PC-9 (cell line): ENCODE data around the gene MAN2A1. TPM values are rescaled to one million over a fixed set of nuclear protein-coding genes. Genes with fewer than 3 reads are reported as not detected.

Experiments used
- BruUV-seq: library from RNA; stranded (reverse); fragments of 400-500 nt; replicated peaks from 2 replicates; lab custom pipeline; 2021; lab: Mats Ljungman, UMichigan
- CTCF ChIA-PET: fragments of 300-600 bp; sonication (Branson Sonifier 250); formaldehyde crosslinking; loops from one replicate; lab custom pipeline; 2022; ENCODE audit warnings: antibody characterized with exemption; lab: Charles Lee
- POLR2A ChIA-PET: fragments of 300-600 bp; sonication (Branson Sonifier 250); formaldehyde crosslinking; loops from one replicate; lab custom pipeline; 2022; ENCODE audit warnings: antibody characterized with exemption; ENCODE audit not compliant: unreplicated experiment; lab: Charles Lee
- DNase-seq, 2 experiments: peaks; one replicate each; pipeline versions ENCODE4 v3.0.0 to v3.0.0-alpha.2; 2015 to 2022; ENCODE audit warnings: mixed read lengths in 1 of 2
- H2AFZ ChIP-seq: fragments of 200-600 bp; sonication (generic); 2 replicates; pipeline ENCODE4 v1.8.1; 2017; ENCODE audit warnings: antibody characterized with exemption
- H3F3A ChIP-seq: fragments of 200-600 bp; sonication (generic); 2 replicates; pipeline ENCODE4 v1.8.1; 2017; ENCODE audit warnings: antibody characterized with exemption, mild to moderate bottlenecking, low read depth; ENCODE audit not compliant: insufficient read depth
- H3K27ac ChIP-seq: fragments of 200-600 bp; sonication (generic); 2 replicates; pipeline ENCODE4 v1.6.1; 2016; ENCODE audit warnings: mixed run types
- H3K27me3 ChIP-seq: fragments of 200-600 bp; sonication (generic); 2 replicates; pipeline ENCODE4 v1.6.1; 2016; ENCODE audit warnings: low read depth, mixed run types; ENCODE audit not compliant: insufficient read depth
- H3K36me3 ChIP-seq: fragments of 200-600 bp; sonication (generic); 2 replicates; pipeline ENCODE4 v1.6.1; 2016; ENCODE audit warnings: low read depth, mixed run types
- H3K4me1 ChIP-seq: fragments of 200-600 bp; sonication (generic); replicated peaks from 2 replicates; pipeline ENCODE4 v1.6.1; 2016; ENCODE audit warnings: mixed run types; ENCODE audit not compliant: insufficient read depth
- H3K4me2 ChIP-seq: fragments of 200-600 bp; sonication (generic); 2 replicates; pipeline ENCODE4 v1.6.1; 2017; ENCODE audit warnings: mixed run types
- H3K4me3 ChIP-seq: fragments of 200-600 bp; sonication (generic); 2 replicates; pipeline ENCODE4 v1.6.1; 2016; ENCODE audit warnings: mixed run types
- H3K79me2 ChIP-seq: fragments of 200-600 bp; sonication (generic); 2 replicates; pipeline ENCODE4 v1.6.1; 2017; ENCODE audit warnings: low read depth, mixed run types
- H3K9me2 ChIP-seq: fragments of 200-600 bp; sonication (generic); 2 replicates; pipeline ENCODE4 v1.8.1; 2017; ENCODE audit warnings: mild to moderate bottlenecking; ENCODE audit not compliant: insufficient read depth
- H3K9me3 ChIP-seq: fragments of 200-600 bp; sonication (generic); 2 replicates; pipeline ENCODE4 v1.8.1; 2016; ENCODE audit warnings: low read depth; ENCODE audit not compliant: insufficient read depth
- H4K20me1 ChIP-seq: fragments of 200-600 bp; sonication (generic); 2 replicates; pipeline ENCODE4 v1.8.1; 2017; ENCODE audit not compliant: insufficient read depth
- CTCF ChIP-seq: fragments of 200-600 bp; sonication (generic); conservative IDR thresholded peaks from 2 replicates; pipeline ENCODE4 v1.6.1; 2017; ENCODE audit warnings: mixed run types, antibody characterized with exemption, mild to moderate bottlenecking, moderate library complexity
- EZH2 ChIP-seq: fragments of 200-600 bp; sonication (generic); IDR thresholded peaks from 2 replicates; pipeline ENCODE4 v1.8.0; 2017; ENCODE audit warnings: antibody characterized with exemption, low read depth
- intact Hi-C: fragments of 100-400 bp; cut with micrococcal nuclease; formaldehyde crosslinking; loops from one replicate; pipeline ENCODE4 v1.10.0; 2022; ENCODE audit not compliant: unreplicated experiment
- total RNA-seq: library from RNA; stranded (reverse); gene quantifications from 2 replicates; pipeline ENCODE4 v1.2.3, GENCODE V29; 2021

Gene MAN2A1
- total RNA-seq, 1 experiment from 2014 or later, result 27.3 TPM

DNA sequence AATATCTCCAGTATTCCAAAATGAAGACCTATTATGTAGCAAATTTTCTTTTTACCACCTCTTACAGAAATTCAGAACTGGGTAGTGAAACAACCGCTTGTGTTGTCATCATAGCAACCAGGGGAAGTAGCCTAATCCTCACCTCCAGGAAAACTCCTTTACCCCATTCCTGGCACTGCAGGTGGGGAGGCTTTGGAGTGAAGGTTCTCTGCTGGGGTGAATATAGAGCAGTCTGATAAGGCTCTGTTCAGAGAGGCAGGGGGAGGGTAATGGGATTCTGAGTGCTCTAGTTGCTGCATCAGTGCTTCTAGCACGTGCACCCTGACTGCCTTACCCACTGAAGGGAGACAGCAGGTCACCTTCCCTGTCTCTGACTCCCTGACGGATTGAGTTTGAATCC, 116.2 kb downstream of the MAN2A1 start:
- ChIA-PET POLR2A (interaction anchor here (0.6 kb wide), 1 partner anchor 972 kb away, joined by 3 read pairs; no protein-coding TSS in a partner anchor), CTCF (no interaction called here)
- TF ChIP-seq EZH2 (no peak), CTCF (no peak)
- no peaks in the 10 kb centered on the region for H3K79me2 ChIP-seq
- no peak for DNase-seq
- H3K9me2 ChIP-seq, result no peaks in the 10 kb centered on the region
- no peaks in the 10 kb centered on the region for H3F3A ChIP-seq
- no peaks in the 10 kb centered on the region for H3K4me1 ChIP-seq
- H3K9me3 ChIP-seq, result no peaks in the 10 kb centered on the region
- no peaks in the 10 kb centered on the region for H4K20me1 ChIP-seq
- no peaks in the 10 kb centered on the region; the same call in 1 of the 2 replicates for H3K36me3 ChIP-seq
- H3K27me3 ChIP-seq, result no peaks in the 10 kb centered on the region
- no peak overlapping the region for H2AFZ ChIP-seq
- intact Hi-C loops, result no loop called here
- H3K27ac ChIP-seq, result no peak overlapping the region
- H3K4me2 ChIP-seq, result no peak overlapping the region
- H3K4me3 ChIP-seq, result no peak overlapping the region
- no TSS peak for BruUV-seq

DNA sequence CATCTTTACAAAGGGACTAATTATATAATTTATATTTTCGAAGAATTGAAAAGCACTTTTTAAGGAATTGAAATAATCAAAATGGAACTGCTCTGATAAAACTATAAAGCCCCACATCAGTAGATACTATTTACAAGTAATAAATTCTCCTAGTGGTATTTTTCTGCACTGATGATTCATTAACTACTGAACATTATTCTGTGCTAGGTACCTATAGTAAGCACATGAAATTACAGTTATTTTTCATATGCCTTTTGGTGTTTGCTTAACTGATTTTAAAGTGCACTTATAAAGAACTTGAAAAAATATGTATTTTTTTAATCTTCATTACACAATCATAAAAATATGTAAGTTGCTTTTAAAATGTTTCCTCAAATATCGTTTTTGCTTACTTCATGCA, 123.0 kb downstream of the MAN2A1 start:
- H4K20me1 ChIP-seq, result no peaks in the 10 kb centered on the region
- TF ChIP-seq EZH2 (no peak), CTCF (no peak)
- no peaks in the 10 kb centered on the region for H3K36me3 ChIP-seq
- H3K4me1 ChIP-seq, result no peaks in the 10 kb centered on the region
- no peak overlapping the region for H3K4me3 ChIP-seq
- DNase-seq, result no peak
- no peaks in the 10 kb centered on the region for H3K27me3 ChIP-seq
- H3K79me2 ChIP-seq, result no peaks in the 10 kb centered on the region
- intact Hi-C loops, result no loop called here
- BruUV-seq, result no TSS peak
- H3K4me2 ChIP-seq, result no peak overlapping the region
- no peak overlapping the region for H3K27ac ChIP-seq
- H2AFZ ChIP-seq, result no peak overlapping the region
- POLR2A ChIA-PET, result no interaction called here
- H3F3A ChIP-seq, result no peaks in the 10 kb centered on the region
- CTCF ChIA-PET, result no interaction called here
- no peaks in the 10 kb centered on the region for H3K9me3 ChIP-seq
- no peaks in the 10 kb centered on the region for H3K9me2 ChIP-seq

GRCh38 chr5:109816732-109817131, 127.0 kb downstream of the MAN2A1 start:
- H4K20me1 ChIP-seq, result no peaks in the 10 kb centered on the region
- TF ChIP-seq EZH2 (no peak), CTCF (no peak)
- no peaks in the 10 kb centered on the region for H3F3A ChIP-seq
- H2AFZ ChIP-seq, result no peak overlapping the region
- H3K27ac ChIP-seq, result no peak overlapping the region
- intact Hi-C loops, result no loop called here
- H3K9me2 ChIP-seq, result no peaks in the 10 kb centered on the region
- no peak overlapping the region for H3K4me2 ChIP-seq
- ChIA-PET CTCF (no interaction called here), POLR2A (no interaction called here)
- BruUV-seq, result no TSS peak
- no peaks in the 10 kb centered on the region for H3K36me3 ChIP-seq
- no peaks in the 10 kb centered on the region for H3K9me3 ChIP-seq
- H3K79me2 ChIP-seq, result no peaks in the 10 kb centered on the region
- no peak overlapping the region for H3K4me3 ChIP-seq
- DNase-seq, result no peak
- no peaks in the 10 kb centered on the region for H3K27me3 ChIP-seq
- H3K4me1 ChIP-seq, result no peaks in the 10 kb centered on the region
